ENCODE measurements around the gene ABO. TPM values are rescaled to one million over a fixed set of nuclear protein-coding genes. Genes with fewer than 3 reads are reported as not detected.
A peak's percentile ranks its signal among the peaks of the same experiment; 100 is the strongest.
"Not testable (repeated sequence)": the region's sequence is repeated elsewhere in the genome, so short reads cannot be mapped to it uniquely, and the experiment has no call there.

The ABO gene
- total RNA-seq, 4 donors from 2014 or later = 1.4 to 18.4 (median 11.5) TPM

GRCh38 chr9:133238272-133238850 lies 36.6 kb downstream of the ABO start:
- intact Hi-C loops (cut with DNase I; ENCODE audit: low total_unique reads) = no loop called here
- H3K4me3 ChIP-seq (ENCODE audit: low read depth, poor library complexity, severe bottlenecking) = no peak overlapping the region
- peak; percentile 76 to 97 for DNase-seq (ENCODE audit: low spot score in 2 of 2)
- 18 to 19% methylated on average over 24 to 25 of the region's 25 CpGs for WGBS, 2 donors
- TF ChIP-seq POLR2A (IDR thresholded peaks at IDR 0.05) = no peak
- TF ChIP-seq CTCF (IDR thresholded peaks at IDR 0.05) = no peak

DNA sequence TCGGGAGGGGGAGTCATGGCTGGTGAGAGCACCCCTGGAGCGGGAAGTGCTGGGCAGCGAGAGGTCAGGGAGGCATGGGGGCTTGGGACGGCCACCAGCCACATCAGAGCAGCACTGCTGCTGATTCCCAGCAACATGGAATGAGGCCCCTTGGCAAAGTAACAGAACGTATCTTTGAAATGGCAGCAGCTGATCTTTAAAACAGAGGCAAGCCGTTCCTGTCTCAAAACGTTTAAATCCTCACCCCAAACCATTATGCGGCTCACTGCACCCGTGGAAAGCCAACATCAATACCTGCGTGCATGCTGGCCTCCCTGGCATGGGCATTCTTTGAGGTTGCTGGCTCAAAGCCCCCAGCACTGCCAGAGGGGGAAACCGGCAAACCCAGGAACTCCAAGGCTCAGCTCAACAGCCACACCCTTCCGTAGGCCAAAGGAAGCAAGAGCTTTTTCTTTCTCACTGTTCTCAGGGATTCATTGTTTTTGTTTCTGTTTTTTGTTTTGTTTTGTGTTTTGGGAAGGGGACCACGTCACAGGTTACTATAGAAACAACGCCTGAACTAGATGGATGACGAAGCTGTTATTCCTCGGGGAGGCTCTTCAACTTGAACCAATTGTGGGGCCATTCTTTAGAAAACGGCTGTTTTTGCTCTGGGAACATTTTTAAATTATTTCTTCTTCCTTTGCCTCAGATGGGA lies 37.8 kb downstream of the ABO start:
- WGBS, 2 donors = 36 to 39% methylated on average over 16 to 17 of the region's 17 CpGs
- DNase-seq (ENCODE audit: low spot score in 2 of 2) = peak in 1 of 2 donors; percentile 75
- intact Hi-C loops (cut with DNase I; ENCODE audit: low total_unique reads) = no loop called here
- TF ChIP-seq CTCF (IDR thresholded peaks at IDR 0.05) (no peak), POLR2A (IDR thresholded peaks at IDR 0.05) (no peak)
- no peak overlapping the region for H3K4me3 ChIP-seq (ENCODE audit: low read depth, poor library complexity, severe bottlenecking)

DNA sequence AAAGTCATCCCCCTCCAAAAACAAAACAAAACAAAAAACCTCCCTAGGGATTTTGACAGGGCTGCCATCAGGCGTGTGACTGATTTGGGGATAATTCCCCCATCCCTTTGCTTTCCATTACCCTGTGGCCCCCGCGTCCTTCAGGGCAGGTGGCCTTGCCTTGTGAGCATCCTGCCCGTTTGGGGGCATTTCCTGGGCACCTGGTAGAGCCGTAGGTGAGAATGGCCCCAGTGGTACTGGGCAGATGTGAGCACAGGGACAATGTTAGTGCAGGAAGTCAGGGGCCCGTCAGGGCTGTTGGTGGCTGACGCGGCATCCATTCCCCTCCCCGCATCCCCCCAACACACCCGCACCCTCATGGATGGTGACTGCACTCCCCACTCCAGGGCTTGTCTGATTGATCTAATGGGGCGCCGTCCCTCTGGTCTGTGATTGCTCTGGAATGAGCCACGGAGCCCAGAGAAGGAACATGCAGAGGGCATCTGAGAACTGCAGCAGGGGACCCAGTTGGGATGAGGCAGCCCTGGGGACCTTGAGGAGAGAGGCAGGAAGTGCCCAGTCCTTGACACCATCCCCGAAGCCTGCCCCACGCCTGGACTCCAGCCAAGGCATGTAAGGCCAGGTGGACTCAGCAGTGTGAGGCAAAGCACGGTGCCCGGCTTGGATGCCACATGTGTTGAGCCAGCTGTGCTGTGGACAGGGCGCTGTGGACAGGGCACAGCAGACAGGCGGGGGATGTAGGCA lies 38.5 kb downstream of the ABO start:
- peak in 1 of 2 donors; percentile 86 for DNase-seq (ENCODE audit: low spot score in 2 of 2)
- WGBS, 2 donors = 65 to 70% methylated on average over 14 to 19 of the region's 19 CpGs
- intact Hi-C loops (cut with DNase I; ENCODE audit: low total_unique reads); H3K4me3 ChIP-seq (ENCODE audit: low read depth, poor library complexity, severe bottlenecking): not testable (repeated sequence)

DNA sequence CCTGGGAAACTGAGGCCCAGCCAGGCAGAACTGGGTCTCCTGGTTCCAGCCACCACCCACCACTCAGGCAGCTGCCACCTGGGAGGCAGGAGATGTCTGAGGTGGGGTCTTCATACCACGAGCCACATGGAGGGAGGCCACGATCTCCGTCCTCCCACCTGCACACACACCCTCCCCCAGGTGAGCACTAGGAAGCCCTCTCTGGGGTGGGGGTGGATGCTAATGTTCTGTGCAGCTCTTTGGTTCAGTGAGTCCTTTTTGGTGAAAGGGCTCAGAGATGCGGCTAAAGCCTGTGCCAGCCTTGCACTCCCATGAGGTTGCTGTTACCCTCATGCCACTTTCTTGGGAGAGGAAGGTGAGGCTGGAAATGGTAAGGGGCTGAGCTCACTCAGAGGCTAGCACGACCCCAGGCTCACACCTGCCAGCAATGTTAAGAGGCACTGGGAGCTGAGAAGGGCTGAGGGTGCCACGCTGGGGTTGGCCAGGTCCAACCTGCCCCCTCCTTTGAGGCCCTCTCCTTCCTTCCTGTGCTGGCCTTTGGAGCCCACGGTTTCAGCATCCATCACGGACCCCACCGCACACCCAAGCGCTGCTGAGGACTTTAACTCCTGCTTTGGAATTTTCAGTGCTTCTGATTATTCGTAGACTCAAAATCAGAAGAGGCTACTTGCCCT lies 39.3 kb downstream of the ABO start:
- 78 to 89% methylated on average over 11 of the region's 11 CpGs for WGBS, 2 donors
- TF ChIP-seq POLR2A (IDR thresholded peaks at IDR 0.05) = no peak
- no peak for TF ChIP-seq CTCF (IDR thresholded peaks at IDR 0.05)
- intact Hi-C loops (cut with DNase I; ENCODE audit: low total_unique reads) = no loop called here
- no peak overlapping the region for H3K4me3 ChIP-seq (ENCODE audit: low read depth, poor library complexity, severe bottlenecking)
- peak in 1 of 2 donors; percentile 78 for DNase-seq (ENCODE audit: low spot score in 2 of 2)

DNA sequence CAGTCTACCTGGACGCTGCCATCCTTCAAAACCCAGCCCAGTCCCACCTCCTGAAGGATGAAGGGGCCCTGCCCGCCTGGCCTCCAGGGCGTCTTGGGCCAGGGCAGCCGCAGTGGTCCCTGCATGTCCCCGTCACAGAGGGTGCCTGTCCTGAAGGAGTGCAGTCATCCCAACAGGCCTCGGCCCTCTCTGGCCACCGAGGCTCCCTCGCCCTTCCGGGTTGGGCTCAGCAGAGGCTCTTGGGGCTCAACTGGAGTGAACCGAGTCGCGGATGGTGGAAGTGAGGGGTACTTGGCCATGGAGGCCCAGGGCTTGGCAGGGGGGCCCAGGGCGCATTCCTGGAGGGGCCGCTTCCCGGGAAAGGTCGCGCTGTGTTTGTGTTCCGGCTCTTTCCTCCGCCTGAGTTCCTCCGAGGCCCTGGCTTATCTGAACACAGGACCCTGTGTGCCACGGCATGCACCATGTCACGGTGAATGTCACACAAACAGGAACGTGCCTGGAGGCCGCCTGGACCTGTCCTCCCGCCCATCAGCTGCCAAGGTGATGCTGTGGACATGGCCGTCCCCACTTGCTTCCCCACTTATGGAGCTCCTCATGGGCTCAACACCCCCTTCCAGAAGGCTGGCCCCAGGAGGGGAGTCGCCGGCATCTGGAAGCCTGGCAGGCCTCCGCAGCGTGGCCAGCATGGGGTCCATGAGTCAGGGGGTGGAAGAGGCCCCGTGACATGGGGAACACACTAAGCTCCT lies 40.3 kb downstream of the ABO start:
- intact Hi-C loops (cut with DNase I; ENCODE audit: low total_unique reads) = no loop called here
- 88 to 92% methylated on average over 31 of the region's 31 CpGs for whole genome bisulfite sequencing, 2 donors
- H3K4me3 ChIP-seq (ENCODE audit: low read depth, poor library complexity, severe bottlenecking) = no peak overlapping the region
- peak in 1 of 2 donors; percentile 81 for DNase-seq (ENCODE audit: low spot score in 2 of 2)
- TF ChIP-seq POLR2A (IDR thresholded peaks at IDR 0.05) (no peak), CTCF (IDR thresholded peaks at IDR 0.05) (no peak)
